Measurements from ENCODE around the gene PHF21B.

DNA sequence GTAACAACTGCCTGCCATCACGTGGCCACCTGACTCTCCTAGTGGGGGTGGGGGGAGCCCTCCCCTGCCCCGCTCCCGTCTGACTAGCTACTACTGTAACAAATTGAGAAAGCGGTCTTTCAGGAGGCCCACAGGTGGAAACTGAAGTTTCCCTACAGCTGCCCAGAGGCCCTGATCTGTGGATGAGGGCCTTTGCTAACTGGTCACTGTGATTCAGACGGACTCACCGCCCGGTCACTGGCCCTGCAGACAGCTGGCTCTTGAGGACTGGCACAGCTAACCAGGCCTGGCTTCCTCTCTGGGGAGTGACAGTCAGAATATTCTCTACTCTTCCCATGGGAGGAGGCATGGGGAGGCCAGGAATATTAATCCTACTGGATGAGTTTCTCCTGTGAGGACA is 140.6 kb downstream of the PHF21B start:
- TF ChIP-seq, protein P1, sequence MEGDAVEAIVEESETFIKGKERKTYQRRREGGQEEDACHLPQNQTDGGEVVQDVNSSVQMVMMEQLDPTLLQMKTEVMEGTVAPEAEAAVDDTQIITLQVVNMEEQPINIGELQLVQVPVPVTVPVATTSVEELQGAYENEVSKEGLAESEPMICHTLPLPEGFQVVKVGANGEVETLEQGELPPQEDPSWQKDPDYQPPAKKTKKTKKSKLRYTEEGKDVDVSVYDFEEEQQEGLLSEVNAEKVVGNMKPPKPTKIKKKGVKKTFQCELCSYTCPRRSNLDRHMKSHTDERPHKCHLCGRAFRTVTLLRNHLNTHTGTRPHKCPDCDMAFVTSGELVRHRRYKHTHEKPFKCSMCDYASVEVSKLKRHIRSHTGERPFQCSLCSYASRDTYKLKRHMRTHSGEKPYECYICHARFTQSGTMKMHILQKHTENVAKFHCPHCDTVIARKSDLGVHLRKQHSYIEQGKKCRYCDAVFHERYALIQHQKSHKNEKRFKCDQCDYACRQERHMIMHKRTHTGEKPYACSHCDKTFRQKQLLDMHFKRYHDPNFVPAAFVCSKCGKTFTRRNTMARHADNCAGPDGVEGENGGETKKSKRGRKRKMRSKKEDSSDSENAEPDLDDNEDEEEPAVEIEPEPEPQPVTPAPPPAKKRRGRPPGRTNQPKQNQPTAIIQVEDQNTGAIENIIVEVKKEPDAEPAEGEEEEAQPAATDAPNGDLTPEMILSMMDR (IDR thresholded peaks at IDR 0.05): no peak
- no peak for TF ChIP-seq POLR2A (IDR thresholded peaks at IDR 0.05)
